H1 (cell line): ENCODE results near the gene ARHGAP6.

Source experiments
- CEBPB ChIP-seq: IDR thresholded peaks from 2 replicates; pipeline ENCODE4 v1.6.1; 2012; ENCODE audit warnings: low read depth, low read length
- CHD1 ChIP-seq: IDR thresholded peaks from 2 replicates; pipeline ENCODE4 v1.6.1; 2012; ENCODE audit warnings: low read depth, low read length, improper control_type of control experiment
- EP300 ChIP-seq, 2 experiments: IDR thresholded peaks; 1 replicate in 1 of 2; 2 replicates in 1 of 2; pipeline ENCODE4 v1.6.1; 2011 to 2012; ENCODE audit warnings: low read depth in 2 of 2, low read length in 2 of 2, mild to moderate bottlenecking in 2 of 2, borderline replicate concordance in 1 of 2, inconsistent platforms in 1 of 2, moderate library complexity in 1 of 2
- MAFK ChIP-seq: IDR thresholded peaks from 2 replicates; pipeline ENCODE4 v1.6.1; 2012; ENCODE audit warnings: low read depth, mild to moderate bottlenecking, improper control_type of control experiment, low read length
- POLR2A ChIP-seq, 2 experiments: IDR thresholded peaks; 1 replicate in 1 of 2; 2 replicates in 1 of 2; pipeline ENCODE4 v1.6.1; 2011; ENCODE audit warnings: low read depth in 2 of 2, low read length in 2 of 2, mild to moderate bottlenecking in 2 of 2; ENCODE audit errors: control extremely low read depth in 1 of 2
- TAF1 ChIP-seq: IDR thresholded peaks from 2 replicates; pipeline ENCODE4 v1.6.1; 2011; ENCODE audit warnings: mild to moderate bottlenecking, low read depth, low read length

DNA sequence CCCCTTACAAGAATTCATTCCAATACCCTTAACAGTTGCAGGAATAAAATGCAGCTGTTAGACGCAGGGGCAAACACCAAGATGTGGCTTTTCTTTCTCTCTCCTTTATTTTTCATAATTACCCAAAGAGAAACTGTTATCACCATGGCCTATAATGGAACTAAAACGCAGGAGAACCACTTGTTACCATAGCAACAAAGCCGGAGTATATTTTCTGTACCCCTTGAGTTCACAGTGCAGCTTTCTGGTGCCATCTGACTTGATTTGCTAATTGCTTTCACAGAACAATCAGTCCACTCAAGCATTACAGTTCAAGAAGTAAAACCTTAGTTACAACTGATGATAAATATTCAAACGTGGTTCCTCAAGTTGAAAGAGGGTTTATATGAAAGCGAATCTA, 214.6 kb downstream of the ARHGAP6 start:
- TF ChIP-seq POLR2A (IDR thresholded peaks at IDR 0.05; ENCODE audit: control extremely low read depth in 1 of 2, low read depth in 2 of 2, low read length in 2 of 2), result no peak
- TF ChIP-seq TAF1, result no peak
- TF ChIP-seq MAFK, result no peak
- TF ChIP-seq CHD1, result no peak
- TF ChIP-seq CEBPB, result no peak
- TF ChIP-seq EP300 (IDR thresholded peaks at IDR 0.05; ENCODE audit: borderline replicate concordance in 1 of 2, low read depth in 2 of 2, low read length in 2 of 2), result no peak
